Measurements from ENCODE around the gene VTI1A. TPM values are rescaled to one million over a fixed set of nuclear protein-coding genes. Genes with fewer than 3 reads are reported as not detected.
"Not testable (repeated sequence)": the region's sequence is repeated elsewhere in the genome, so short reads cannot be mapped to it uniquely, and the experiment has no call there.

VTI1A gene
- total RNA-seq, 6 experiments from 2014 or later: 23.6 to 27.9 (median 24.9) TPM

DNA sequence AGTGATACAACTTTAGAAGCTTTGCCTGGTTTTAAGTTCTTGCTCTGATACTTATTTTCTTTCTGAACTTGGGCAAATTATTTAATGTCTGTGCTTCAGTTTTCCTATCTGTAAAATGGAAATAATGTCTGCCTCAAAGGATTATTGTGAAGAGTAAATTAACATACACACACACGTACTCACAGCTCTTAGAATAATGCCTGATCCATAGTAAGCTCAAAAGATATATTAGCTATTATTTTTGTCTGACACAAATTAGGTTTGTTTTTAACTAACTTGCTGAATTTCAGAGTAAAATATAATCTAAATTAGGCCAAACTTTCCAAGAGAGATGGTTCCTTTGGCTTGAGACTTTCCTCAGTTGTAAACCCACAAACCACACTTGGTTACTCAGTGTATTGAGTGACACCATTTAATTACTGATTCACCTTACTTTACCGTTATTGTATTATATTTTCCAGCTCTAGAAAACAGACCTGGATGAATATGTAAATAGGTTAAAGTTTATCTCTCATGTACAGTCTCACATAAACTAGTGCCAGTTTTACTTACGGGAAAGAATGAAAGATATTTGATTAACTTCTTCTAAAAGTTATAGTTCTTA is 50.4 kb downstream of the VTI1A start:
- Mint-ChIP-seq H3K9me3 (no peaks in the 10 kb centered on the region), H3K4me3 (no peak overlapping the region), H3K27me3 (ENCODE audit: insufficient read depth) (no peaks in the 10 kb centered on the region), H3K36me3 (ENCODE audit: low read depth) (no peaks in the 10 kb centered on the region), H3K4me1 (ENCODE audit: low read depth) (no peaks in the 10 kb centered on the region), H3K27ac (no peak overlapping the region)
- no peak for TF ChIP-seq CTCF (IDR thresholded peaks at IDR 0.05)
- no peak for DNase-seq

DNA sequence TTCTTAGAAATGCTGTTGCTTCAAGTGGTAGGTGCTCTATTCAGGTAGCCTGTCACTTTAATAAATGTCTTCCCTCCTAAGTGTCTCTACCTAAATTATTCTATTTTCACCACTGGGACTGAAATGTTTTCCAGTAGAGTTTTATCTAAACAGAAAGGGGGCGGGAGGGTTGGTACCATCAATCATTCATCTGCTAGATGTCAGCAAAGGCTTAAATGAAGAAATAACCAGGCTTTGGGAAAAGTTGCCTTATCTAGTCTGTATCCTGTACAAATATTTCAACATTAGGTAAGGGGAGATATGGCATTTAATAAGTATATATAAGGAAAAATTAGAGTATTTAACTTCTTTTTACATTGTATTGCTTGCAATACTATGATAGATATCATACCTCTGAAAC is 51.8 kb downstream of the VTI1A start:
- H3K36me3 Mint-ChIP-seq (ENCODE audit: low read depth): no peaks in the 10 kb centered on the region
- DNase-seq: no peak
- no peaks in the 10 kb centered on the region for H3K9me3 Mint-ChIP-seq
- no peaks in the 10 kb centered on the region for H3K27me3 Mint-ChIP-seq (ENCODE audit: insufficient read depth)
- no peak overlapping the region for H3K27ac Mint-ChIP-seq
- no peak overlapping the region for H3K4me3 Mint-ChIP-seq
- no peaks in the 10 kb centered on the region for H3K4me1 Mint-ChIP-seq (ENCODE audit: low read depth)
- no peak for TF ChIP-seq CTCF (IDR thresholded peaks at IDR 0.05)

GRCh38 chr10:112499985-112500384 is 53.0 kb downstream of the VTI1A start:
- not testable (repeated sequence) for H3K4me1 Mint-ChIP-seq (ENCODE audit: low read depth); DNase-seq; H3K36me3 Mint-ChIP-seq (ENCODE audit: low read depth); H3K4me3 Mint-ChIP-seq; H3K27me3 Mint-ChIP-seq (ENCODE audit: insufficient read depth); H3K9me3 Mint-ChIP-seq; H3K27ac Mint-ChIP-seq

DNA sequence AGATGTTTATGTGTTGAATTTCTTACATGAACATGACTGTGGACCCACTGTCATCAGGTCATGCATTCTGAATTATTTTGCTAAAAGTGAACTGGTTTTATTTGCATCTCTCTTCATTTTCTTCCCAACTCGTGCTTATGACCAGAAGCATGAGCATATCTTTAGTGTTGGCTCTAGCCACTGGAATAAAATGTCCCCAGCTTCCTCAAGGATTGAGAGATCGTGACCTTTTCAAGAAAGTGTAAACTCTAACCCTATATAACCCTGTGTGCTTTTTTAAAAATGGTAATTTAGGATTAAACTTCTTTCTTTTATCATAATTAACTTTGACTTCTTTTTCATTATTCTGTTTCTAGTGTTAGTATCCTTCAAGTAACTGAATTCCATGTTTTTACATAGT is 55.5 kb downstream of the VTI1A start:
- no peaks in the 10 kb centered on the region for H3K9me3 Mint-ChIP-seq
- H3K4me3 Mint-ChIP-seq: no peak overlapping the region
- no peaks in the 10 kb centered on the region for H3K4me1 Mint-ChIP-seq (ENCODE audit: low read depth)
- H3K27ac Mint-ChIP-seq: no peak overlapping the region
- no peaks in the 10 kb centered on the region for H3K36me3 Mint-ChIP-seq (ENCODE audit: low read depth)
- DNase-seq: no peak
- no peak for TF ChIP-seq CTCF (IDR thresholded peaks at IDR 0.05)
- no peaks in the 10 kb centered on the region for H3K27me3 Mint-ChIP-seq (ENCODE audit: insufficient read depth)

DNA sequence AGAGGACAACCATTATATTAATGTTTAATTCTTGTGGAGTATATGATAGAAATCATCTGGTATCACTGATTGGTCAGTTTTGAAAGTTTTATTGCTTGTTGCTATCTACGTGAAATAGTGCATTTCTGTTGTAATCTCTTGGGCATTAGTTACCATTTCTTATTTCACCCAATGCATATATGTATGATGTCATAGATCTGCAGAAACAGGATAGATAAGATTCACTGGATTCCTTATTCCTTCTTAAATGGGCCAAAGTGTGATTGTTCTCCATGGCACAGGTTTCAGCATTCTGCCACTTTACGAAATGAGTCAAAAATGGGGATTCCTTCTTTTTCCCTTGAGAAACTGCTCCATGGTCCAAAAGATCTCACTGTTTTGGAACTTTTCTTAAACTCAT is 56.6 kb downstream of the VTI1A start:
- Mint-ChIP-seq H3K27ac (no peak overlapping the region), H3K36me3 (ENCODE audit: low read depth) (no peaks in the 10 kb centered on the region), H3K9me3 (no peaks in the 10 kb centered on the region), H3K4me1 (ENCODE audit: low read depth) (no peaks in the 10 kb centered on the region), H3K4me3 (no peak overlapping the region), H3K27me3 (ENCODE audit: insufficient read depth) (no peaks in the 10 kb centered on the region)
- TF ChIP-seq CTCF (IDR thresholded peaks at IDR 0.05): no peak
- DNase-seq: no peak

DNA sequence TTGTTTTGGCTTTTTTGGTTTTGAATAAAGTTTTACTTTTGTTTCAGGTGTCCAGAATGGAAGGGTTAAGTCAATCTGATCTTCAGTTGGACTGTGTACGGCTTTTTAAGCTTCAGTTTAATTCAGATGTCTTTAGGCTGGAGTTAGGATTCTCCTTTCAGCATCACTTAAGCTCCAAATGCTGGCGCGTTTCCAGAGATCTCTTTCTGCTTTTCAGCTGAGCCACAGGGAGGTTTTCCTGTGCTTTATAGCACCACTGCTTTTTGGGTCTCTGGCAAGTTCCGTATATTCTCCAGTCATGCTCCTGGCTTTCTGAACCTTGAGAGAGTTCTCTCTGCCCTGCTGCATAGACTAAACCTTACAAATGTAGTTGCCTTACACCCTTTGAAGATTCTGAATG is 60.0 kb downstream of the VTI1A start:
- Mint-ChIP-seq H3K36me3 (ENCODE audit: low read depth) (0 out of 2 replicates have a peak, but pooled peaks cover 4% of the 10 kb centered on the region), H3K4me1 (ENCODE audit: low read depth) (no peaks in the 10 kb centered on the region), H3K4me3 (no peak overlapping the region), H3K27me3 (ENCODE audit: insufficient read depth) (no peaks in the 10 kb centered on the region; the same call in 1 of the 2 replicates), H3K9me3 (no peaks in the 10 kb centered on the region), H3K27ac (no peak overlapping the region)
- TF ChIP-seq CTCF (IDR thresholded peaks at IDR 0.05): no peak
- DNase-seq: no peak
